HepG2 (cell line): ENCODE results near the gene EEIG1. TPM values are rescaled to one million over a fixed set of nuclear protein-coding genes. Genes with fewer than 3 reads are reported as not detected.

Source experiments
- ATAD3A ChIP-seq: sonication (generic); formaldehyde crosslinking; IDR thresholded peaks from 2 replicates; pipeline ENCODE4 v1.4.0; 2020; ENCODE audit warnings: missing genetic modification reagents
- CCDC6 ChIP-seq: sonication (generic); formaldehyde crosslinking; IDR thresholded peaks from 2 replicates; pipeline ENCODE4 v1.8.1; 2022; ENCODE audit warnings: mild to moderate bottlenecking, missing genetic modification reagents, moderate library complexity
- CHCHD3 ChIP-seq: sonication (generic); formaldehyde crosslinking; IDR thresholded peaks from 2 replicates; pipeline ENCODE4 v1.8.0; 2022; ENCODE audit warnings: mild to moderate bottlenecking, missing genetic modification reagents, moderate library complexity
- ERF ChIP-seq: IDR thresholded peaks from 2 replicates; pipeline ENCODE4 v1.6.1; 2018; ENCODE audit warnings: missing biosample characterization, missing genetic modification reagents
- MZF1 ChIP-seq: sonication (generic); formaldehyde crosslinking; IDR thresholded peaks from 2 replicates; pipeline ENCODE4 v1.8.1; 2023; ENCODE audit warnings: mild to moderate bottlenecking, missing genetic modification reagents, borderline replicate concordance
- NFE2 ChIP-seq: sonication (generic); formaldehyde crosslinking; IDR thresholded peaks from 2 replicates; pipeline ENCODE4 v1.4.0; 2020; ENCODE audit warnings: missing genetic modification reagents
- SALL1 ChIP-seq: sonication (generic); formaldehyde crosslinking; IDR thresholded peaks from 2 replicates; pipeline ENCODE4 v1.8.0; 2022; ENCODE audit warnings: mild to moderate bottlenecking, missing genetic modification reagents
- SMARCC2 ChIP-seq: fragments of 450-650 bp; IDR thresholded peaks from 2 replicates; pipeline ENCODE4 v1.6.1; 2017; ENCODE audit warnings: antibody characterized with exemption, mild to moderate bottlenecking
- SOX6 ChIP-seq, 2 experiments: fragments of 450-650 bp in 1 of 2; sonication (generic) in 1 of 2; formaldehyde crosslinking in 1 of 2; IDR thresholded peaks; 2 replicates each; pipeline versions ENCODE4 v1.4.0 to v1.6.1; 2017 to 2020; ENCODE audit warnings: antibody characterized with exemption in 1 of 2, mild to moderate bottlenecking in 1 of 2, missing genetic modification reagents in 1 of 2
- SRY ChIP-seq: sonication (generic); formaldehyde crosslinking; IDR thresholded peaks from 2 replicates; pipeline ENCODE4 v1.8.0; 2022; ENCODE audit warnings: mild to moderate bottlenecking, missing genetic modification reagents
- ZFP90 ChIP-seq: sonication (generic); formaldehyde crosslinking; IDR thresholded peaks from 2 replicates; pipeline ENCODE4 v1.8.0; 2022; ENCODE audit warnings: missing genetic modification reagents, mild to moderate bottlenecking, inconsistent platforms, borderline replicate concordance
- ZNF180 ChIP-seq: sonication (generic); formaldehyde crosslinking; IDR thresholded peaks from 2 replicates; pipeline ENCODE4 v1.4.0; 2020; ENCODE audit warnings: low read depth, missing genetic modification reagents, borderline replicate concordance
- ZNF24 ChIP-seq: fragments of 450-650 bp; IDR thresholded peaks from 2 replicates; pipeline ENCODE4 v1.6.1; 2017; ENCODE audit warnings: antibody characterized with exemption, mild to moderate bottlenecking
- ZNF431 ChIP-seq: sonication (generic); formaldehyde crosslinking; IDR thresholded peaks from 2 replicates; pipeline ENCODE4 v1.9.0; 2022; ENCODE audit warnings: missing genetic modification reagents, low read depth, mild to moderate bottlenecking, borderline replicate concordance
- polyA plus RNA-seq, 8 experiments: library from polyadenylated mRNA; depleted of rRNA in 3 of 8; stranded (reverse) in 7 of 8; unstranded in 1 of 8; fragments of >200 nt; fragmentation: Illumina TruSeq in 4 of 8; extraction: Trizol in 4 of 8; gene quantifications; 2 replicates each; pipeline versions ENCODE4 v1.2.1 to v1.2.3, GENCODE V29; 2011 to 2016; ENCODE audit warnings: low read depth in 4 of 8, missing spikeins in 1 of 8, mixed read lengths in 1 of 8; ENCODE audit not compliant: insufficient read depth in 1 of 8
- total RNA-seq, 5 experiments: library from RNA; depleted of rRNA; stranded (reverse); fragments of >200 nt; fragmentation: Illumina TruSeq; extraction: Trizol; gene quantifications; 2 replicates each; pipeline ENCODE4 v1.2.3, GENCODE V29; 2016; ENCODE audit warnings: low read depth in 1 of 5
- TF ChIP-seq, protein P1 (sequence below): sonication (generic); formaldehyde crosslinking; IDR thresholded peaks from 2 replicates; pipeline ENCODE4 v1.9.0; 2021; ENCODE audit warnings: mild to moderate bottlenecking, missing genetic modification reagents
- TF ChIP-seq, protein P2 (sequence below): sonication (generic); formaldehyde crosslinking; IDR thresholded peaks from 2 replicates; pipeline ENCODE4 v1.5.0; 2020; ENCODE audit warnings: mild to moderate bottlenecking, missing genetic modification reagents, borderline replicate concordance

The EEIG1 gene
- total and polyA plus RNA-seq, 2 of the 13 experiments (the other 11 are each of a cell fraction or from before 2014, with no cell fraction given), result 16.6 to 25.2 TPM

DNA sequence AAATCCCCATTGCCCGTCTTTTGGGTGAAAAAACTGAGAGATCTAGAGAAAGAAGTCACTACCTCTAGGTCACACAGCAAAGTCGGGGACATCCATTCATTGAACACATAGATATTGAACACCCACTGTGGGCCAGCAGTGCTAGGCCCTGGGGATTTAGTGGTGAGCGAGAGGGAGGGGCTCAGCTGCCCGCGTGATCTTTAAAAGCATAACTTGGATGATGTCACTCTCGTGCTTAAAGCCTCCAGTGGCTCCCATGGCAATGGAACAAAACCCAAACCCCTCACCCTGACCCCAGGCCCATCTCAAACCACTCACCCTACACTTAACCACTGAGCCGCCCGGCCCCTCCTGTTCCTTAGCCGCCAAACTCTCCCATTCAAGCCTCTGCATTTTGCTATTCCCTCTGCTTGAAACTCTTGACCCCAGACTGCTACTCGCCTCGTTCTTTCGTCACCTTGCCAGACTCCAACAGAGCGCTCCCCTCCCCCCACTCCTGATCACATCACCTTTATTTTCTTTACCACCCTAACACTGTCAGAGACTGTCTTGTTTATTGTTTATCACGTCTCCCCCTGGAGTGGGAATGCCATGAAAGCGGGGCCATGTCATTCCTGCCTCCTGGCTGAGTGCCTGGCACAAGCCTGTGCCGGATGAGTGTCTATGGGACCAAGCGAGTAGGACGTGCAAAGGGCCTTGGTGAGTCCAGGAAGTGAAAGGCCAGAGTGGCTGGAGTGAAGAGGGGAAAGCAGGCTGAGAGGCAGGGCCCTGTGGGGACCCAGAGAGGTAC is 49.5 kb downstream of the EEIG1 start (continued):
- peak; percentile 20; the same call in 1 of the 2 replicates for TF ChIP-seq SALL1 (CRISPR knock-in tag)
- no peak for TF ChIP-seq SMARCC2
- no peak for TF ChIP-seq NFE2
- TF ChIP-seq CHCHD3 (CRISPR knock-in tag), result no peak
- TF ChIP-seq ZNF24, result no peak
- no peak for TF ChIP-seq ERF (CRISPR knock-in tag)
- no peak for TF ChIP-seq ATAD3A (CRISPR knock-in tag)
- TF ChIP-seq ZNF431 (CRISPR knock-in tag), result 0 out of 2 replicates have a peak, but pooled peaks have one; percentile 41
- TF ChIP-seq, protein P1, sequence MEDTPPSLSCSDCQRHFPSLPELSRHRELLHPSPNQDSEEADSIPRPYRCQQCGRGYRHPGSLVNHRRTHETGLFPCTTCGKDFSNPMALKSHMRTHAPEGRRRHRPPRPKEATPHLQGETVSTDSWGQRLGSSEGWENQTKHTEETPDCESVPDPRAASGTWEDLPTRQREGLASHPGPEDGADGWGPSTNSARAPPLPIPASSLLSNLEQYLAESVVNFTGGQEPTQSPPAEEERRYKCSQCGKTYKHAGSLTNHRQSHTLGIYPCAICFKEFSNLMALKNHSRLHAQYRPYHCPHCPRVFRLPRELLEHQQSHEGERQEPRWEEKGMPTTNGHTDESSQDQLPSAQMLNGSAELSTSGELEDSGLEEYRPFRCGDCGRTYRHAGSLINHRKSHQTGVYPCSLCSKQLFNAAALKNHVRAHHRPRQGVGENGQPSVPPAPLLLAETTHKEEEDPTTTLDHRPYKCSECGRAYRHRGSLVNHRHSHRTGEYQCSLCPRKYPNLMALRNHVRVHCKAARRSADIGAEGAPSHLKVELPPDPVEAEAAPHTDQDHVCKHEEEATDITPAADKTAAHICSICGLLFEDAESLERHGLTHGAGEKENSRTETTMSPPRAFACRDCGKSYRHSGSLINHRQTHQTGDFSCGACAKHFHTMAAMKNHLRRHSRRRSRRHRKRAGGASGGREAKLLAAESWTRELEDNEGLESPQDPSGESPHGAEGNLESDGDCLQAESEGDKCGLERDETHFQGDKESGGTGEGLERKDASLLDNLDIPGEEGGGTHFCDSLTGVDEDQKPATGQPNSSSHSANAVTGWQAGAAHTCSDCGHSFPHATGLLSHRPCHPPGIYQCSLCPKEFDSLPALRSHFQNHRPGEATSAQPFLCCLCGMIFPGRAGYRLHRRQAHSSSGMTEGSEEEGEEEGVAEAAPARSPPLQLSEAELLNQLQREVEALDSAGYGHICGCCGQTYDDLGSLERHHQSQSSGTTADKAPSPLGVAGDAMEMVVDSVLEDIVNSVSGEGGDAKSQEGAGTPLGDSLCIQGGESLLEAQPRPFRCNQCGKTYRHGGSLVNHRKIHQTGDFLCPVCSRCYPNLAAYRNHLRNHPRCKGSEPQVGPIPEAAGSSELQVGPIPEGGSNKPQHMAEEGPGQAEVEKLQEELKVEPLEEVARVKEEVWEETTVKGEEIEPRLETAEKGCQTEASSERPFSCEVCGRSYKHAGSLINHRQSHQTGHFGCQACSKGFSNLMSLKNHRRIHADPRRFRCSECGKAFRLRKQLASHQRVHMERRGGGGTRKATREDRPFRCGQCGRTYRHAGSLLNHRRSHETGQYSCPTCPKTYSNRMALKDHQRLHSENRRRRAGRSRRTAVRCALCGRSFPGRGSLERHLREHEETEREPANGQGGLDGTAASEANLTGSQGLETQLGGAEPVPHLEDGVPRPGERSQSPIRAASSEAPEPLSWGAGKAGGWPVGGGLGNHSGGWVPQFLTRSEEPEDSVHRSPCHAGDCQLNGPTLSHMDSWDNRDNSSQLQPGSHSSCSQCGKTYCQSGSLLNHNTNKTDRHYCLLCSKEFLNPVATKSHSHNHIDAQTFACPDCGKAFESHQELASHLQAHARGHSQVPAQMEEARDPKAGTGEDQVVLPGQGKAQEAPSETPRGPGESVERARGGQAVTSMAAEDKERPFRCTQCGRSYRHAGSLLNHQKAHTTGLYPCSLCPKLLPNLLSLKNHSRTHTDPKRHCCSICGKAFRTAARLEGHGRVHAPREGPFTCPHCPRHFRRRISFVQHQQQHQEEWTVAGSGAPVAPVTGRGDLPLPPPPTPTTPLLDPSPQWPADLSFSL (CRISPR knock-in tag), result no peak
- TF ChIP-seq MZF1, result no peak
- TF ChIP-seq, protein P2, sequence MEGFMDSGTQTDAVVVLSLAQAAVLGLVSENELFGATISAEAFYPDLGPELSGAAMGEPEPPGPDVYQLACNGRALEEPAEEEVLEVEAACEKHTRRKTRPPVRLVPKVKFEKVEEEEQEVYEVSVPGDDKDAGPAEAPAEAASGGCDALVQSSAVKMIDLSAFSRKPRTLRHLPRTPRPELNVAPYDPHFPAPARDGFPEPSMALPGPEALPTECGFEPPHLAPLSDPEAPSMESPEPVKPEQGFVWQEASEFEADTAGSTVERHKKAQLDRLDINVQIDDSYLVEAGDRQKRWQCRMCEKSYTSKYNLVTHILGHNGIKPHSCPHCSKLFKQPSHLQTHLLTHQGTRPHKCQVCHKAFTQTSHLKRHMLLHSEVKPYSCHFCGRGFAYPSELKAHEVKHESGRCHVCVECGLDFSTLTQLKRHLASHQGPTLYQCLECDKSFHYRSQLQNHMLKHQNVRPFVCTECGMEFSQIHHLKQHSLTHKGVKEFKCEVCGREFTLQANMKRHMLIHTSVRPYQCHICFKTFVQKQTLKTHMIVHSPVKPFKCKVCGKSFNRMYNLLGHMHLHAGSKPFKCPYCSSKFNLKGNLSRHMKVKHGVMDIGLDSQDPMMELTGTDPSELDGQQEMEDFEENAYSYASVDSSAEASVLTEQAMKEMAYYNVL (CRISPR knock-in tag), result no peak
- no peak for TF ChIP-seq SOX6 (IDR thresholded peaks at IDR 0.05)
- TF ChIP-seq SOX6 (CRISPR knock-in tag; IDR thresholded peaks at IDR 0.05), result no peak
- TF ChIP-seq ZNF180, result no peak
- no peak for TF ChIP-seq SRY
- TF ChIP-seq CCDC6 (CRISPR knock-in tag), result no peak
- no peak; the same call in 1 of the 2 replicates for TF ChIP-seq ZFP90 (CRISPR knock-in tag)
